Loucy (cell line): ENCODE results near the gene IPMK.
"Not testable (repeated sequence)": the region's sequence is repeated elsewhere in the genome, so short reads cannot be mapped to it uniquely, and the experiment has no call there.

Experiments
- H2AFZ ChIP-seq: fragments of 200-600 bp; sonication (generic); 2 replicates; pipeline ENCODE4 v1.6.0; 2016; ENCODE audit warnings: antibody characterized with exemption, mild to moderate bottlenecking, low read length, moderate library complexity
- H3F3A ChIP-seq: fragments of 200-600 bp; 2 replicates; pipeline ENCODE4 v1.6.0; 2016; ENCODE audit warnings: antibody characterized with exemption, low read depth, mild to moderate bottlenecking
- H3K27me3 ChIP-seq: fragments of 200-600 bp; sonication (generic); 2 replicates; pipeline ENCODE4 v1.6.1; 2014; ENCODE audit warnings: low read length, mild to moderate bottlenecking; ENCODE audit not compliant: insufficient read depth, poor library complexity, severe bottlenecking
- H3K36me3 ChIP-seq: fragments of 200-600 bp; sonication (generic); 2 replicates; pipeline ENCODE4 v1.6.1; 2016; ENCODE audit warnings: low read length; ENCODE audit not compliant: insufficient read depth
- H3K4me1 ChIP-seq: fragments of 200-600 bp; sonication (generic); 2 replicates; pipeline ENCODE4 v1.5.1; 2014; ENCODE audit warnings: low read length, mild to moderate bottlenecking; ENCODE audit not compliant: insufficient read depth, poor library complexity, severe bottlenecking
- H3K4me2 ChIP-seq: fragments of 200-600 bp; sonication (generic); 2 replicates; pipeline ENCODE4 v1.6.0; 2014; ENCODE audit warnings: antibody characterized with exemption, low read length, low read depth, mild to moderate bottlenecking; ENCODE audit not compliant: poor library complexity, severe bottlenecking
- H3K4me3 ChIP-seq: fragments of 200-600 bp; sonication (generic); 2 replicates; pipeline ENCODE4 v1.5.1; 2014; ENCODE audit warnings: low read length, mild to moderate bottlenecking, mixed read lengths; ENCODE audit not compliant: poor library complexity, severe bottlenecking
- H3K79me2 ChIP-seq: fragments of 200-600 bp; sonication (generic); 2 replicates; pipeline ENCODE4 v1.6.1; 2014; ENCODE audit warnings: low read length; ENCODE audit not compliant: insufficient read depth
- H3K9ac ChIP-seq: fragments of 200-600 bp; sonication (generic); 2 replicates; pipeline ENCODE4 v1.6.0; 2014; ENCODE audit warnings: mild to moderate bottlenecking, low read depth, low read length, moderate library complexity; ENCODE audit not compliant: poor library complexity, severe bottlenecking
- H3K9me2 ChIP-seq: fragments of 200-600 bp; sonication (generic); replicated peaks from 2 replicates; pipeline ENCODE4 v1.6.1; 2016; ENCODE audit warnings: low read depth, low read length, mixed read lengths
- H3K9me3 ChIP-seq: fragments of 200-600 bp; sonication (generic); 2 replicates; pipeline ENCODE4 v1.6.1; 2014; ENCODE audit warnings: mild to moderate bottlenecking, antibody characterized with exemption, low read length, low read depth; ENCODE audit not compliant: insufficient read depth
- H4K20me1 ChIP-seq: fragments of 200-600 bp; sonication (generic); 2 replicates; pipeline ENCODE4 v1.6.0; 2014; ENCODE audit warnings: antibody characterized with exemption, low read length, mild to moderate bottlenecking; ENCODE audit not compliant: insufficient read depth, poor library complexity, severe bottlenecking
- CTCF ChIP-seq: fragments of 200-600 bp; sonication (generic); conservative IDR thresholded peaks from 2 replicates; pipeline ENCODE4 v1.5.1; 2014; ENCODE audit warnings: mild to moderate bottlenecking, antibody characterized with exemption, low read length
- EZH2phosphoT487 ChIP-seq: fragments of 200-600 bp; IDR thresholded peaks from 2 replicates; pipeline ENCODE4 v1.6.1; 2018; ENCODE audit warnings: antibody characterized with exemption, mild to moderate bottlenecking, moderate library complexity, borderline replicate concordance

Gene IPMK

GRCh38 chr10:58164517-58164916 is 103.2 kb downstream of the IPMK start:
- H3K4me3 ChIP-seq: no peak overlapping the region
- no peaks in the 10 kb centered on the region for H3F3A ChIP-seq
- no peaks in the 10 kb centered on the region for H3K79me2 ChIP-seq
- H3K27me3 ChIP-seq: no peaks in the 10 kb centered on the region
- no peaks in the 10 kb centered on the region for H3K36me3 ChIP-seq
- H3K4me1 ChIP-seq: no peaks in the 10 kb centered on the region
- no peaks in the 10 kb centered on the region for H3K9me2 ChIP-seq
- H3K4me2 ChIP-seq: no peak overlapping the region
- H3K9ac ChIP-seq: no peak overlapping the region
- TF ChIP-seq CTCF (no peak), EZH2phosphoT487 (no peak)
- H2AFZ ChIP-seq: no peak overlapping the region
- no peaks in the 10 kb centered on the region for H3K9me3 ChIP-seq
- no peaks in the 10 kb centered on the region for H4K20me1 ChIP-seq

- TF ChIP-seq EZH2phosphoT487: no peak
- TF ChIP-seq CTCF: no peak
Measured at GRCh38 chr10:58158806-58159205, 108.9 kb downstream of the IPMK start.

GRCh38 chr10:58157076-58157766 is 110.5 kb downstream of the IPMK start:
- TF ChIP-seq CTCF (no peak), EZH2phosphoT487 (no peak)
- no peaks in the 10 kb centered on the region for H4K20me1 ChIP-seq
- no peak overlapping the region for H3K9ac ChIP-seq
- no peaks in the 10 kb centered on the region for H3K36me3 ChIP-seq
- H2AFZ ChIP-seq: no peak overlapping the region
- H3K9me2 ChIP-seq: no peaks in the 10 kb centered on the region
- no peaks in the 10 kb centered on the region for H3F3A ChIP-seq
- H3K79me2 ChIP-seq: no peaks in the 10 kb centered on the region
- no peak overlapping the region for H3K4me3 ChIP-seq
- no peaks in the 10 kb centered on the region for H3K9me3 ChIP-seq
- H3K27me3 ChIP-seq: no peaks in the 10 kb centered on the region
- H3K4me1 ChIP-seq: no peaks in the 10 kb centered on the region
- H3K4me2 ChIP-seq: no peak overlapping the region

More at GRCh38 chr10:58158806-58159205, 108.9 kb downstream of the IPMK start:
- H3K9me3 ChIP-seq: no peaks in the 10 kb centered on the region
- H2AFZ ChIP-seq: no peak overlapping the region
- no peak overlapping the region for H3K4me2 ChIP-seq
- no peaks in the 10 kb centered on the region for H4K20me1 ChIP-seq
- no peaks in the 10 kb centered on the region for H3K4me1 ChIP-seq
- no peaks in the 10 kb centered on the region for H3K9me2 ChIP-seq
- no peak overlapping the region for H3K4me3 ChIP-seq
- H3K9ac ChIP-seq: no peak overlapping the region
- no peaks in the 10 kb centered on the region for H3F3A ChIP-seq
- no peaks in the 10 kb centered on the region for H3K36me3 ChIP-seq
- no peaks in the 10 kb centered on the region for H3K79me2 ChIP-seq
- no peaks in the 10 kb centered on the region for H3K27me3 ChIP-seq

- not testable (repeated sequence) for H3K9me3 ChIP-seq, H3K9ac ChIP-seq, H3K27me3 ChIP-seq, H3K4me1 ChIP-seq, H3K9me2 ChIP-seq, H4K20me1 ChIP-seq, H2AFZ ChIP-seq, H3K4me3 ChIP-seq, H3K79me2 ChIP-seq, H3F3A ChIP-seq, H3K4me2 ChIP-seq, H3K36me3 ChIP-seq
Measured at GRCh38 chr10:58155941-58156340, 111.8 kb downstream of the IPMK start.
